Peyer's patch (tissue), 4 donors: ENCODE data around the gene CHMP1A.

Source experiments
- POLR2A ChIP-seq, 2 donors: fragments of 450-650 bp; IDR thresholded peaks; one replicate each; pipeline ENCODE4 v1.5.1; 2017; ENCODE audit warnings: antibody characterized with exemption in 2 of 2, mild to moderate bottlenecking in 2 of 2, moderate library complexity in 2 of 2
- TF ChIP-seq, protein P1 (sequence below), 6 experiments: fragments of 450-650 bp in 4 of 6; fragments of 200-600 bp in 2 of 6; sonication (generic) in 1 of 6; IDR thresholded peaks; one replicate each; pipeline ENCODE4 v1.5.1; 2017 to 2019; ENCODE audit warnings: antibody characterized with exemption in 6 of 6, mild to moderate bottlenecking in 3 of 6, moderate library complexity in 1 of 6

DNA sequence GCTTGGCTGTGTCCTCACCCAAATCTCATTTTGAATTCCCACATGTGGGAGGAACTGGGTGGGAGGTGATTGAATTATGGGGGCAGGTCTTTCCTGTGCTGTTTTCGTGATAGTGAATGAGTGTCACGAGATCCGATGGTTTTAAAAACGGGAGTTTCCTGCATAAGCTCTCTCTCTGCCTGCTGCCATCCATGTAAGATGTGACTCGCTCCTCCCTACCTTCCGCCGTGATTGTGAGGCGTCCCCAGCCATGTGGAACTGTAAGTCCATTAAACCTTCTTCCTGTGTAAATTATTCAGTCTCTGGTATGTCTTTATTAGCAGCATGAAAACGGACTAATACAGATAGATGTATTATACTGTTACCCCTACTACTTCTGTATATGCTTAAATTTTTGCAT lies 3.7 kb upstream of the CHMP1A start:
- TF ChIP-seq, protein P1, sequence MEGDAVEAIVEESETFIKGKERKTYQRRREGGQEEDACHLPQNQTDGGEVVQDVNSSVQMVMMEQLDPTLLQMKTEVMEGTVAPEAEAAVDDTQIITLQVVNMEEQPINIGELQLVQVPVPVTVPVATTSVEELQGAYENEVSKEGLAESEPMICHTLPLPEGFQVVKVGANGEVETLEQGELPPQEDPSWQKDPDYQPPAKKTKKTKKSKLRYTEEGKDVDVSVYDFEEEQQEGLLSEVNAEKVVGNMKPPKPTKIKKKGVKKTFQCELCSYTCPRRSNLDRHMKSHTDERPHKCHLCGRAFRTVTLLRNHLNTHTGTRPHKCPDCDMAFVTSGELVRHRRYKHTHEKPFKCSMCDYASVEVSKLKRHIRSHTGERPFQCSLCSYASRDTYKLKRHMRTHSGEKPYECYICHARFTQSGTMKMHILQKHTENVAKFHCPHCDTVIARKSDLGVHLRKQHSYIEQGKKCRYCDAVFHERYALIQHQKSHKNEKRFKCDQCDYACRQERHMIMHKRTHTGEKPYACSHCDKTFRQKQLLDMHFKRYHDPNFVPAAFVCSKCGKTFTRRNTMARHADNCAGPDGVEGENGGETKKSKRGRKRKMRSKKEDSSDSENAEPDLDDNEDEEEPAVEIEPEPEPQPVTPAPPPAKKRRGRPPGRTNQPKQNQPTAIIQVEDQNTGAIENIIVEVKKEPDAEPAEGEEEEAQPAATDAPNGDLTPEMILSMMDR (IDR thresholded peaks at IDR 0.05), result no peak
- TF ChIP-seq POLR2A (IDR thresholded peaks at IDR 0.05), result no peak
